GM23248 (cell line): Measurements from ENCODE around the gene NSD1. TPM values are rescaled to one million over a fixed set of nuclear protein-coding genes. Genes with fewer than 3 reads are reported as not detected.
A peak's percentile ranks its signal among the peaks of the same experiment; 100 is the strongest.

Experiments
- DNase-seq: peaks from one replicate; pipeline ENCODE4 v3.0.0-alpha.2; 2015
- H2AFZ ChIP-seq: fragments of 200-600 bp; sonication (generic); 2 replicates; pipeline ENCODE4 v1.6.1; 2016; ENCODE audit warnings: antibody characterized with exemption
- H3F3A ChIP-seq: fragments of 200-600 bp; sonication (generic); 2 replicates; pipeline ENCODE4 v1.6.1; 2016; ENCODE audit warnings: mild to moderate bottlenecking, antibody characterized with exemption, mixed run types; ENCODE audit not compliant: insufficient read depth
- H3K27ac ChIP-seq: fragments of 200-600 bp; sonication (generic); 2 replicates; pipeline ENCODE4 v1.5.1; 2016; ENCODE audit warnings: mild to moderate bottlenecking
- H3K27me3 ChIP-seq: fragments of 200-600 bp; sonication (generic); replicated peaks from 2 replicates; pipeline ENCODE4 v1.6.1; 2016; ENCODE audit warnings: mild to moderate bottlenecking; ENCODE audit not compliant: insufficient read depth
- H3K36me3 ChIP-seq: fragments of 200-600 bp; sonication (generic); 2 replicates; pipeline ENCODE4 v1.6.1; 2016; ENCODE audit warnings: low read depth, mild to moderate bottlenecking
- H3K4me1 ChIP-seq: fragments of 200-600 bp; sonication (generic); 2 replicates; pipeline ENCODE4 v1.6.1; 2016; ENCODE audit warnings: mild to moderate bottlenecking; ENCODE audit not compliant: insufficient read depth
- H3K4me2 ChIP-seq: fragments of 200-600 bp; sonication (generic); one replicate; pipeline ENCODE4 v1.6.1; 2016; ENCODE audit warnings: mild to moderate bottlenecking; ENCODE audit not compliant: unreplicated experiment
- H3K4me3 ChIP-seq: fragments of 200-600 bp; sonication (generic); 2 replicates; pipeline ENCODE4 v1.5.1; 2016; ENCODE audit warnings: mild to moderate bottlenecking
- H3K79me2 ChIP-seq: fragments of 200-600 bp; sonication (generic); 2 replicates; pipeline ENCODE4 v1.6.1; 2016; ENCODE audit warnings: mild to moderate bottlenecking; ENCODE audit not compliant: insufficient read depth
- H3K9ac ChIP-seq: fragments of 200-600 bp; sonication (generic); 2 replicates; pipeline ENCODE4 v1.6.1; 2016; ENCODE audit warnings: mild to moderate bottlenecking
- H3K9me2 ChIP-seq: fragments of 200-600 bp; sonication (generic); 2 replicates; pipeline ENCODE4 v1.6.1; 2016; ENCODE audit warnings: mixed run types, mild to moderate bottlenecking, moderate library complexity; ENCODE audit not compliant: insufficient read depth
- H3K9me3 ChIP-seq: fragments of 200-600 bp; sonication (generic); one replicate; pipeline ENCODE4 v1.6.1; 2017; ENCODE audit warnings: low read depth
- H4K20me1 ChIP-seq: fragments of 200-600 bp; sonication (generic); 2 replicates; pipeline ENCODE4 v1.6.0; 2016; ENCODE audit not compliant: insufficient read depth
- EZH2 ChIP-seq: fragments of 200-600 bp; sonication (generic); IDR thresholded peaks from 2 replicates; pipeline ENCODE4 v1.6.1; 2018; ENCODE audit warnings: antibody characterized with exemption, mild to moderate bottlenecking; ENCODE audit not compliant: insufficient read depth, poor library complexity, severe bottlenecking
- EZH2phosphoT487 ChIP-seq: fragments of 200-600 bp; sonication (generic); IDR thresholded peaks from 2 replicates; pipeline ENCODE4 v1.6.1; 2018; ENCODE audit warnings: antibody characterized with exemption, moderate library complexity, mild to moderate bottlenecking, low read depth; ENCODE audit not compliant: insufficient read depth
- WGBS, 2 experiments: methylation state at CpG; one replicate each; pipeline ENCODE4 v1.1.6; 2015 to 2017; ENCODE audit warnings: low lambda C conversion rate in 2 of 2, low coverage in 1 of 2; ENCODE audit errors: missing lambda C conversion rate in 2 of 2; 5-methylcytosine and 5-hydroxymethylcytosine counted together
- in situ Hi-C: fragments of 300-500 bp; cut with MboI; formaldehyde crosslinking; loops from 2 replicates; pipeline ENCODE4 v1.15.0; 2020
- polyA plus RNA-seq: library from polyadenylated mRNA; unstranded; fragments of >200 nt; fragmentation: Nextera tagmentation; extraction: Ambion mirVana; gene quantifications from 2 replicates; pipeline ENCODE4 v1.2.1, GENCODE V29; 2016
- total RNA-seq: library from RNA; depleted of rRNA; stranded (reverse); fragments of >200 nt; shearing (Covaris generic); gene quantifications from 2 replicates; pipeline ENCODE4 v1.2.3, GENCODE V29; 2014

The NSD1 gene
- total and polyA plus RNA-seq, 2 experiments from 2014 or later = 25.9 to 31.9 TPM

- peak overlapping the region; percentile 38 for H3K4me3 ChIP-seq
- in situ Hi-C loops = loop anchor here (10.0 kb wide), 1 partner anchor 452 kb away; no protein-coding TSS in a partner anchor
- H3K4me2 ChIP-seq = peak overlapping the region; percentile 43
Observed at GRCh38 chr5:177116631-177117373, 16.8 kb upstream of the NSD1 start.

GRCh38 chr5:177117441-177118045, 16.0 kb upstream of the NSD1 start:
- H2AFZ ChIP-seq = peak overlapping the region; percentile 95

More at GRCh38 chr5:177116631-177117373, 16.8 kb upstream of the NSD1 start:
- Histone ChIP-seq H3K9me3 (no peaks in the 10 kb centered on the region), H3K9ac (peak overlapping the region; percentile 34; the same call in 1 of the 2 replicates), H3K9me2 (no peaks in the 10 kb centered on the region), H4K20me1 (no peaks in the 10 kb centered on the region), H2AFZ (peak overlapping the region; percentile 95), H3K36me3 (no peaks in the 10 kb centered on the region), H3K27ac (no peak overlapping the region), H3K27me3 (no peaks in the 10 kb centered on the region), H3K4me1 (no peaks in the 10 kb centered on the region), H3F3A (no peaks in the 10 kb centered on the region), H3K79me2 (no peaks in the 10 kb centered on the region)
- 14 to 17% methylated on average over 47 to 48 of the region's 49 CpGs for WGBS, 2 experiments
- no peak for TF ChIP-seq EZH2
- no peak for TF ChIP-seq EZH2phosphoT487
- peak; percentile 88 for DNase-seq

GRCh38 chr5:177122566-177122965, 11.0 kb upstream of the NSD1 start:
- H3K9me3 ChIP-seq = no peaks in the 10 kb centered on the region
- H3K9me2 ChIP-seq = no peaks in the 10 kb centered on the region
- in situ Hi-C loops = no loop called here
- no peak overlapping the region for H3K9ac ChIP-seq
- no peak overlapping the region for H2AFZ ChIP-seq
- H3F3A ChIP-seq = no peaks in the 10 kb centered on the region
- TF ChIP-seq EZH2phosphoT487 (no peak), EZH2 (no peak)
- WGBS, 2 experiments = 80 to 85% methylated on average over 5 of the region's 5 CpGs
- no peak overlapping the region for H3K4me2 ChIP-seq
- no peaks in the 10 kb centered on the region for H3K27me3 ChIP-seq
- H3K79me2 ChIP-seq = no peaks in the 10 kb centered on the region
- no peak for DNase-seq
- H3K4me3 ChIP-seq = no peak overlapping the region
- no peaks in the 10 kb centered on the region for H3K4me1 ChIP-seq
- no peaks in the 10 kb centered on the region for H4K20me1 ChIP-seq
- H3K36me3 ChIP-seq = no peaks in the 10 kb centered on the region
- no peak overlapping the region for H3K27ac ChIP-seq

More at GRCh38 chr5:177117441-177118045, 16.0 kb upstream of the NSD1 start:
- WGBS, 2 experiments = 97 to 98% methylated on average over 29 to 30 of the region's 30 CpGs
- H3K36me3 ChIP-seq = no peaks in the 10 kb centered on the region
- in situ Hi-C loops = loop anchor here (10.0 kb wide), 1 partner anchor 453 kb away; no protein-coding TSS in a partner anchor
- no peaks in the 10 kb centered on the region for H4K20me1 ChIP-seq
- no peaks in the 10 kb centered on the region for H3K79me2 ChIP-seq
- H3K4me2 ChIP-seq = no peak overlapping the region
- no peak overlapping the region for H3K4me3 ChIP-seq
- H3K27me3 ChIP-seq = no peaks in the 10 kb centered on the region
- no peak overlapping the region for H3K27ac ChIP-seq
- H3K9ac ChIP-seq = no peak overlapping the region
- no peaks in the 10 kb centered on the region for H3K9me3 ChIP-seq
- H3K4me1 ChIP-seq = no peaks in the 10 kb centered on the region
- DNase-seq = no peak
- TF ChIP-seq EZH2phosphoT487 = no peak
- TF ChIP-seq EZH2 = no peak
- H3F3A ChIP-seq = no peaks in the 10 kb centered on the region
- no peaks in the 10 kb centered on the region for H3K9me2 ChIP-seq

DNA sequence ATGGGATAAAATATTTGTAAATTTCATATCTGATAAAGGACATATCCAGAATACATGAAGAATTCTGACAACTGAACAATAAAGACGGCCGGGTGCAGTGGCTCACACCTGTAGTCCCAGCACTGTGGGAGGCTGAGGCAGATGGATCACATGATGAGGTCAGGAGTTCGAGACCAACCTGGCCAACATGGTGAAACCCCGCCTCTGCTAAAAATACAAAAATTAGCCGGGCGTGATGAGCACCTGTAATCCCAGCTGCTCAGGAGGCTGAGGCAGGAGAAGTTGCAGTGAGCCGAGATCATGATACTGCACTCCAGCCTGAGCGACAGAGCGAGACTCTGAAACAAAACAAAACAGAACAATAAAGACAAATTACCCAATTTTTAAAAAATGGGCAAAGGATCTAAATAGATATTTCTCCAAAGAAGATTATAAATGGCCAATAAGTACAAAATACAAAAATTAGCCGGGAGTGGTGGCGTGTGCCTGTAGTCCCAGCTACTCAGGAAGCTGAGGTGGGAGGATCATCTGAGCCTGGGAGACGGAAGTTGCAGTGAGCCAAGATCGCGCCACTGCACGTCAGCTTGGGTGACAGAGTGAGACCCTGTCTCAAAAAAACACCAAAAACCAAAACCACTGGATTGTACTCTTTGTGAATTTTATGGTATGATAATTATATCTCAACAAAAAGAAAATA, 9.6 kb upstream of the NSD1 start:
- H3K4me2 ChIP-seq = no peak overlapping the region
- no peaks in the 10 kb centered on the region for H3K27me3 ChIP-seq
- DNase-seq = no peak
- H3K36me3 ChIP-seq = no peaks in the 10 kb centered on the region
- no peak for TF ChIP-seq EZH2phosphoT487
- TF ChIP-seq EZH2 = no peak
- no peak overlapping the region for H3K27ac ChIP-seq
- no peaks in the 10 kb centered on the region for H3K79me2 ChIP-seq
- H3K9ac ChIP-seq = no peak overlapping the region
- WGBS, 2 experiments = 89 to 91% methylated on average over 15 of the region's 15 CpGs
- in situ Hi-C loops = no loop called here
- H3K9me3 ChIP-seq = no peaks in the 10 kb centered on the region
- 0 out of 2 replicates have a peak, but pooled peaks cover 2% of the 10 kb centered on the region for H3F3A ChIP-seq
- H3K4me1 ChIP-seq = no peaks in the 10 kb centered on the region
- H3K9me2 ChIP-seq = no peaks in the 10 kb centered on the region
- no peaks in the 10 kb centered on the region for H4K20me1 ChIP-seq
- H3K4me3 ChIP-seq = no peak overlapping the region
- H2AFZ ChIP-seq = no peak overlapping the region
